Measurements from ENCODE around the gene ZNF543. TPM values are rescaled to one million over a fixed set of nuclear protein-coding genes. Genes with fewer than 3 reads are reported as not detected.

ZNF543 gene
- polyA plus RNA-seq, 1 donor: 7.0 TPM

DNA sequence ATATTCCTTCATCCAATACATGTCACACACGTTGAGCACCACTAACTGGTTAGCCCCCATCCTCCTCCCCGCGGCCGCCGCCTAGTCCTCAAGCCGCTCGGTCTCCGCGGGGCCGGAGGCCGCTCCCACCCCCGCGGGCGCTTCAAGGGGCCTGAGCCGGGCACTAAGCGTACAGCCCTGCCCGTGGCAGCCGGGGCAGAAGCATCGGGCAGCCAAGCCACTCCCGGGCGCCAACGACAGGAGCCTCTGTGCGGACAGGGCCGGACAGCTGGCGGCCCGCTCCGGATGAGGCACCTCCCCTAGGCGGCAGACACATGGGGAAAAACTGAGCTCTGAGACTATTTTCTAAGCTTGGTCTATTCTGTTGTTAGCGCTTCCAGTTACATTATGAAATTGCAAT lies 2.8 kb upstream of the ZNF543 start:
- 60% methylated on average over 1 of the region's 29 CpGs for WGBS (ENCODE audit: insufficient coverage, low lambda C conversion rate)
- peaks cover 12% of the 10 kb centered on the region for H3K4me1 ChIP-seq (ENCODE audit: control insufficient read depth, insufficient read depth, low read length)
- no peak overlapping the region for H3K4me3 ChIP-seq (ENCODE audit: low read length)
- no peaks in the 10 kb centered on the region for H3K36me3 ChIP-seq (ENCODE audit: control insufficient read depth, insufficient read depth, low read length)
- DNase-seq: peak in 1 of 2 donors; percentile 8
- peaks cover 41% of the 10 kb centered on the region for H3K27me3 ChIP-seq (ENCODE audit: control insufficient read depth, insufficient read depth, low read length)
- no peaks in the 10 kb centered on the region for H3K9me3 ChIP-seq (ENCODE audit: control insufficient read depth, low read depth, low read length)
- H3K27ac ChIP-seq (ENCODE audit: low read length): no peak overlapping the region

DNA sequence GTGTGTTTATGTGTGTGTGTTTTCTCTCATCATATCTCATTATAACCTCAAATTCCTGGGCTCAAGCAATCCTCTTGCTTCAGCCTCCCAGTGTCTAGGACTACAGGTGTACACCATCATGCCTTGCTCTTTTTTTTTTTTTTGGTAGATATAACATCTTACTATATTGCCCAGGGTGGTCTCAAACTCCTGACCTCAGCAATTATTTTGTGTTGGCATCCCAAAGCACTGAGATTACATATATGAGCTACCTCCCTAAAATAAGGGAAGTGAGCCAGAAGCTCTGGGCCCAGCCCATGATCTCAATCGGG lies 448 bp upstream of the ZNF543 start:
- Histone ChIP-seq H3K4me1 (ENCODE audit: control insufficient read depth, insufficient read depth, low read length) (peaks cover 13% of the 10 kb centered on the region), H3K36me3 (ENCODE audit: control insufficient read depth, insufficient read depth, low read length) (peaks cover 15% of the 10 kb centered on the region), H3K9me3 (ENCODE audit: control insufficient read depth, low read depth, low read length) (no peaks in the 10 kb centered on the region), H3K27me3 (ENCODE audit: control insufficient read depth, insufficient read depth, low read length) (peaks cover 31% of the 10 kb centered on the region), H3K4me3 (ENCODE audit: low read length) (peak overlapping the region; percentile 80), H3K27ac (ENCODE audit: low read length) (peak overlapping the region; percentile 70)
- WGBS (ENCODE audit: insufficient coverage, low lambda C conversion rate): no CpG with 5 or more reads among the region's 1 CpG
- peak; percentile 5 to 11 for DNase-seq

GRCh38 chr19:57321116-57321515 lies 844 bp downstream of the ZNF543 start:
- H3K36me3 ChIP-seq (ENCODE audit: control insufficient read depth, insufficient read depth, low read length): peaks cover 28% of the 10 kb centered on the region
- peak; percentile 3 to 60 for DNase-seq
- peaks cover 13% of the 10 kb centered on the region for H3K4me1 ChIP-seq (ENCODE audit: control insufficient read depth, insufficient read depth, low read length)
- peak overlapping the region; percentile 80 for H3K4me3 ChIP-seq (ENCODE audit: low read length)
- 29% methylated on average over 3 of the region's 8 CpGs for WGBS (ENCODE audit: insufficient coverage, low lambda C conversion rate)
- peak overlapping the region; percentile 70 for H3K27ac ChIP-seq (ENCODE audit: low read length)
- H3K27me3 ChIP-seq (ENCODE audit: control insufficient read depth, insufficient read depth, low read length): peaks cover 25% of the 10 kb centered on the region
- H3K9me3 ChIP-seq (ENCODE audit: control insufficient read depth, low read depth, low read length): no peaks in the 10 kb centered on the region

DNA sequence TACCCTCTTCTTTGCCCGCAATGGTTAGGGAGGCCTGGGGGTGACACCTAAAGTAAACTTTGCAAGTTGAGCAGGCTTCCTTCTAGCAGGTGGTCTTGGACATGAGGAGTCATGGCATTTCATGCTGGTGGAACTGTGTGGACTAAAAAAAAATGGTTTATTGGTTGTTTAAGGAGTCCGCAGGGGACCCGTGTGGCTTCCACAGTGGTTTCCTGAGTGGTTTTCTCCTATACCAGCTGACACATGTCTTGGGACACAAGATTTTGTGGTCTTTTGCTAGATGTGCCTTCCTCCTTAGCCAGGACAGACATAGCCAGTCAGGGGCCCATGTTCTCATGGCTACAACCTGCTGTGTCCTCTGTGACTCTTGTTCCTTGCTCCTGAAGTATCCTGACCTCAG lies 1.5 kb downstream of the ZNF543 start:
- Histone ChIP-seq H3K4me1 (ENCODE audit: control insufficient read depth, insufficient read depth, low read length) (peaks cover 13% of the 10 kb centered on the region), H3K27ac (ENCODE audit: low read length) (no peak overlapping the region), H3K9me3 (ENCODE audit: control insufficient read depth, low read depth, low read length) (no peaks in the 10 kb centered on the region), H3K36me3 (ENCODE audit: control insufficient read depth, insufficient read depth, low read length) (peaks cover 34% of the 10 kb centered on the region), H3K4me3 (ENCODE audit: low read length) (peak overlapping the region; percentile 80), H3K27me3 (ENCODE audit: control insufficient read depth, insufficient read depth, low read length) (peaks cover 19% of the 10 kb centered on the region)
- no CpG with 5 or more reads among the region's 3 CpGs for WGBS (ENCODE audit: insufficient coverage, low lambda C conversion rate)
- DNase-seq: no peak

DNA sequence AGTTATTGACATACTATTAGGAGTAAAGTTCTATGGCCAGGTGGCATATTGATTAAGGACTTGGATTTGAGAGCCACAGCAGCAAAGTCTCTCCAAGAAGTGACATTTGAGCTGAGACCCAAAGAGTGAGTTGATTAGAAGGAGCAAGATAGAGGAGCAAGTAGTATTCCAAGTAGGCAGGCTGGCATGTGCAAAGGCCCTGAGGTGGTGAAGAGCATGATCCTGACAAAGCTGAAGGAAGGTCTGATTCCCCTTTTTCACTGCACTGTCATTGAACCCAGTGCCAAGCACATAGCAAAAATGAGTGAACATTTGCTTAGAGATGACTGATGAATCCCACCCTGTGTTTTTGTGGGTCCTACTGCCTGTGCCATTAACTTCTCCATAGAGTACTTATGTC lies 4.7 kb downstream of the ZNF543 start:
- DNase-seq: no peak
- Histone ChIP-seq H3K4me3 (ENCODE audit: low read length) (no peak overlapping the region), H3K9me3 (ENCODE audit: control insufficient read depth, low read depth, low read length) (no peaks in the 10 kb centered on the region), H3K36me3 (ENCODE audit: control insufficient read depth, insufficient read depth, low read length) (peaks cover 61% of the 10 kb centered on the region), H3K4me1 (ENCODE audit: control insufficient read depth, insufficient read depth, low read length) (peaks cover 13% of the 10 kb centered on the region), H3K27me3 (ENCODE audit: control insufficient read depth, insufficient read depth, low read length) (no peaks in the 10 kb centered on the region), H3K27ac (ENCODE audit: low read length) (no peak overlapping the region)

GRCh38 chr19:57327993-57328392 lies 7.7 kb downstream of the ZNF543 start:
- Histone ChIP-seq H3K9me3 (ENCODE audit: control insufficient read depth, low read depth, low read length) (no peaks in the 10 kb centered on the region), H3K36me3 (ENCODE audit: control insufficient read depth, insufficient read depth, low read length) (peaks cover 61% of the 10 kb centered on the region), H3K27ac (ENCODE audit: low read length) (no peak overlapping the region), H3K4me1 (ENCODE audit: control insufficient read depth, insufficient read depth, low read length) (no peaks in the 10 kb centered on the region), H3K27me3 (ENCODE audit: control insufficient read depth, insufficient read depth, low read length) (no peaks in the 10 kb centered on the region), H3K4me3 (ENCODE audit: low read length) (no peak overlapping the region)
- 100% methylated on average over 3 of the region's 8 CpGs for WGBS (ENCODE audit: insufficient coverage, low lambda C conversion rate)
- DNase-seq: no peak

DNA sequence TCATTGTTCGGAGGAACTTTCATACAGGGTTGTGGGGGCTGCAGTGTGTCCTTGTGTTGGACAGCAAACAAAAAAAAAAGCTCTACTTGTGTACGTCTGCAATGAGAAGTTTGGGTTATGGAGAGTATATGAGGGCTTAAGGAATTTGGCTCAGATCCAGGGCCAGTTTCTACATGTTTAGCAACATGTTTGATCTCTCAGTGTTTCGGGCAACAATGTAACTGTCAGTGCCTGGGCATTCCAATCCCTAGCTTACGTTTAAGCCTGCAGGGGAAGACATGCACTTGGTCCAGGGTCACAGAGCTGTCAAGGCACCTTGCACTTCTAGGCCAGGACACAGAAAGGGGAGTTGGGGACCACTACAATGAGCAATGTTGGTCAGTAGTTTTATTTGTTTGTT lies 13.9 kb downstream of the ZNF543 start:
- H3K4me3 ChIP-seq (ENCODE audit: low read length): no peak overlapping the region
- no peak overlapping the region for H3K27ac ChIP-seq (ENCODE audit: low read length)
- no peaks in the 10 kb centered on the region for H3K27me3 ChIP-seq (ENCODE audit: control insufficient read depth, insufficient read depth, low read length)
- H3K36me3 ChIP-seq (ENCODE audit: control insufficient read depth, insufficient read depth, low read length): peaks cover 4% of the 10 kb centered on the region
- no peaks in the 10 kb centered on the region for H3K4me1 ChIP-seq (ENCODE audit: control insufficient read depth, insufficient read depth, low read length)
- WGBS (ENCODE audit: insufficient coverage, low lambda C conversion rate): 100% methylated on average over 1 of the region's 4 CpGs
- H3K9me3 ChIP-seq (ENCODE audit: control insufficient read depth, low read depth, low read length): no peaks in the 10 kb centered on the region
- DNase-seq: no peak

DNA sequence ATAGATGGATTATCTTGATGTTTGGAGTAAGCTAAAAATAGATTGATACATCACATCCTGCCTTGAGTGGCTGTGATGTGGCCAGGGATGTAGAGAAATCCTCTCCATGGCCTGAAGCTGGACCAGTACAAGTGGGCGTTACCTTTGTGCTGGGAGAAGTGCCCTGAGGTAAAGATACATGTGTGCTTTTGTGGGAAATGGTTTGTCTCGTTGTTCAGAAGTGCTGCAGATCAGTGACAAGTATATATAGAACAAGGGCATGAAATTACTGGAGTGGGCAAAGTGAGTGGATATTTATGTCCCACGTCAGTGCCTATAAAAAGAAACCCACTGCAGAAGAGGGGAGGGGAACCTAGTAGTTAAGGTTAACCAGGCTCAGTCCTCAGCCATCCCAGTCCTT lies 18.6 kb downstream of the ZNF543 start:
- Histone ChIP-seq H3K36me3 (ENCODE audit: control insufficient read depth, insufficient read depth, low read length) (no peaks in the 10 kb centered on the region), H3K4me1 (ENCODE audit: control insufficient read depth, insufficient read depth, low read length) (no peaks in the 10 kb centered on the region), H3K4me3 (ENCODE audit: low read length) (no peak overlapping the region), H3K9me3 (ENCODE audit: control insufficient read depth, low read depth, low read length) (no peaks in the 10 kb centered on the region), H3K27ac (ENCODE audit: low read length) (no peak overlapping the region), H3K27me3 (ENCODE audit: control insufficient read depth, insufficient read depth, low read length) (no peaks in the 10 kb centered on the region)
- no CpG with 5 or more reads among the region's 3 CpGs for WGBS (ENCODE audit: insufficient coverage, low lambda C conversion rate)
- DNase-seq: no peak

DNA sequence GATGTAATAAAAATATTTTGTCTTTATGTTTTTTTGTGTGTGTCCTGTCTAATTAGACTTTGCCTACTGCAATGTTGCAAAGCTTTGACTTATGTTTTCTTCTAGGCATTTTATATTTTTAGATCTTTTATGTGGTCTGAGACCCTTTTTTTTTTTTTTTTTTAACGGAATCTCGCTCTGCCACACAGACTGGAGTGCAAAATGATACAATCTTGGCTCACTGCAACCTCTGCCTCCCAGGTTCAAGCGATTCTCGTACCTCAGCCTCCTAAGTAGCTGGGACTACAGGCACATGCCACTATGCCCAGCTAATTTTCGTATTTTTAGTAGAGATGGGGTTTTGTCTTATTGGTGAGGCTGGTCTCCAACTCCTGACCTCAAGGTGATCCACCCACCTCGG lies 22.3 kb downstream of the ZNF543 start:
- no peak overlapping the region for H3K27ac ChIP-seq (ENCODE audit: low read length)
- no peaks in the 10 kb centered on the region for H3K9me3 ChIP-seq (ENCODE audit: control insufficient read depth, low read depth, low read length)
- no CpG with 5 or more reads among the region's 6 CpGs for WGBS (ENCODE audit: insufficient coverage, low lambda C conversion rate)
- no peaks in the 10 kb centered on the region for H3K36me3 ChIP-seq (ENCODE audit: control insufficient read depth, insufficient read depth, low read length)
- H3K4me3 ChIP-seq (ENCODE audit: low read length): no peak overlapping the region
- no peak for DNase-seq
- no peaks in the 10 kb centered on the region for H3K4me1 ChIP-seq (ENCODE audit: control insufficient read depth, insufficient read depth, low read length)
- H3K27me3 ChIP-seq (ENCODE audit: control insufficient read depth, insufficient read depth, low read length): peaks cover 4% of the 10 kb centered on the region

DNA sequence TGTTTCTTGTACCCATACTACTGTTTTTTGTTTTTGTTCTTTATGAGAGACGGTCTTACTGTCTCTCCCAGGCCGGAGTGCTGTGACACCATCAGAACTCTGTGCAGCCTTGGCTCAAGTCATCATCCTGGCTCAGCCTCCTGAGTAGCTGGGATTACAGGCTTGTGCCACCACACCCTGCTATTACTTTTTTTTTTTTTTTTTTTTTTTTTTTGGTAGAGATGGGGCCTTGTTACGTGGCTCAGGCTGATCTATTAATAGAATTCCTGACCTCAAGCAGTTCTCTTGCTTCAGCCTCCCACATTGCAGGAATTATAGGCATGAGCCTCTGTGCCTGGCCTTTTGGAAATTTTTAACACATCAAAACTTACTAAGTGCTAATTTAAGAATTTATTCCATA lies 27.9 kb downstream of the ZNF543 start:
- Histone ChIP-seq H3K4me1 (ENCODE audit: control insufficient read depth, insufficient read depth, low read length) (peaks cover 7% of the 10 kb centered on the region), H3K36me3 (ENCODE audit: control insufficient read depth, insufficient read depth, low read length) (peaks cover 4% of the 10 kb centered on the region), H3K27ac (ENCODE audit: low read length) (no peak overlapping the region), H3K4me3 (ENCODE audit: low read length) (no peak overlapping the region), H3K9me3 (ENCODE audit: control insufficient read depth, low read depth, low read length) (no peaks in the 10 kb centered on the region), H3K27me3 (ENCODE audit: control insufficient read depth, insufficient read depth, low read length) (peaks cover 4% of the 10 kb centered on the region)
- no peak for DNase-seq
- 100% methylated on average over 1 of the region's 3 CpGs for WGBS (ENCODE audit: insufficient coverage, low lambda C conversion rate)

GRCh38 chr19:57350877-57351805 lies 30.9 kb downstream of the ZNF543 start, which contains the start of gene ZNF304:
Gene ZNF304, plus strand, starts transcription at chr19:57351271. Its CDS starts 394 bp downstream, at chr19:57351665.
- H3K4me3 ChIP-seq (ENCODE audit: low read length): peak within 1 kb of the TSS; percentile 60
- H3K36me3 ChIP-seq (ENCODE audit: control insufficient read depth, insufficient read depth, low read length): peaks cover 33% of the 10 kb centered on the region
- WGBS (ENCODE audit: insufficient coverage, low lambda C conversion rate): no CpG with 5 or more reads among the region's 57 CpGs
- H3K4me1 ChIP-seq (ENCODE audit: control insufficient read depth, insufficient read depth, low read length): peaks cover 7% of the 10 kb centered on the region
- H3K9me3 ChIP-seq (ENCODE audit: control insufficient read depth, low read depth, low read length): no peaks in the 10 kb centered on the region
- H3K27me3 ChIP-seq (ENCODE audit: control insufficient read depth, insufficient read depth, low read length): peaks cover 3% of the 10 kb centered on the region
- peak; percentile 95 to 97 for DNase-seq
- peak within 1 kb of the TSS; percentile 72 for H3K27ac ChIP-seq (ENCODE audit: low read length)
